Muscle layer of colon (tissue), 2 donors: Measurements from ENCODE around the gene TUNAR.

Source experiments
- H3K27ac ChIP-seq: one replicate; pipeline ENCODE4 v1.7.0; 2013; ENCODE audit warnings: low read depth, mild to moderate bottlenecking, low read length, moderate library complexity
- H3K27me3 ChIP-seq, 2 donors: one replicate each; pipeline ENCODE4 v1.7.0; 2013; ENCODE audit warnings: low read length in 2 of 2, mild to moderate bottlenecking in 2 of 2; ENCODE audit not compliant: insufficient read depth in 2 of 2, control insufficient read depth in 1 of 2
- H3K36me3 ChIP-seq: one replicate; pipeline ENCODE4 v1.7.0; 2013; ENCODE audit warnings: mild to moderate bottlenecking, low read length; ENCODE audit not compliant: insufficient read depth
- H3K4me1 ChIP-seq: one replicate; pipeline ENCODE4 v1.7.0; 2013; ENCODE audit warnings: mild to moderate bottlenecking, low read length; ENCODE audit not compliant: insufficient read depth
- H3K4me3 ChIP-seq, 2 donors: one replicate each; pipeline ENCODE4 v1.7.0; 2013; ENCODE audit warnings: low read length in 2 of 2, low read depth in 1 of 2, mild to moderate bottlenecking in 1 of 2, moderate library complexity in 1 of 2
- H3K9ac ChIP-seq: one replicate; pipeline ENCODE4 v1.7.0; 2013; ENCODE audit warnings: low read length
- H3K9me3 ChIP-seq: one replicate; pipeline ENCODE4 v1.7.0; 2013; ENCODE audit warnings: mild to moderate bottlenecking, low read length
- donor health status: abdominal sarcoma.
- donor health status: Adenocarcinoma of cecum.

Gene TUNAR

DNA sequence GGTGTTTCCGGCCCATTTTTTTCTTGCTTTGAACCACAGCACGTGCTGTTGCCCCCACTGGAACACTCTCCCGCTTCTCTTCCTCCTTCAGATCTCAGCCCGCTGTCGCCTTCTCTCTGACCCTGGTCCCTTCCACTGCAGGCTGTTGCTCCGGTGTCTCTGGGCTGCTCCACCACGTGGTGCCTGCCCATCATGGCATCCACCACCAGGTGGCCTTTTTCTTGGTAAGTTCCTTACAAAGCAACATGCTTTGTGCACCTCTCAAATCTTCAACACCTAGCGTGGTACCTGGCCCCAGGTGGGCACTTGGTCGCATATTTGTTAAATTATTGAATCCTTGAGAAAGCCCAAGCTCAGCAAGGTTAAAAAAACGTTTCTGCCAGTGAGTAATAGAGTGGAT lies 19.1 kb downstream of the TUNAR start:
- H3K27me3 ChIP-seq: no peaks in the 10 kb centered on the region
- no peaks in the 10 kb centered on the region for H3K36me3 ChIP-seq
- no peak overlapping the region for H3K9ac ChIP-seq
- H3K4me1 ChIP-seq: peaks cover 5% of the 10 kb centered on the region
- no peaks in the 10 kb centered on the region for H3K9me3 ChIP-seq
- H3K27ac ChIP-seq: no peak overlapping the region
- no peak overlapping the region for H3K4me3 ChIP-seq

DNA sequence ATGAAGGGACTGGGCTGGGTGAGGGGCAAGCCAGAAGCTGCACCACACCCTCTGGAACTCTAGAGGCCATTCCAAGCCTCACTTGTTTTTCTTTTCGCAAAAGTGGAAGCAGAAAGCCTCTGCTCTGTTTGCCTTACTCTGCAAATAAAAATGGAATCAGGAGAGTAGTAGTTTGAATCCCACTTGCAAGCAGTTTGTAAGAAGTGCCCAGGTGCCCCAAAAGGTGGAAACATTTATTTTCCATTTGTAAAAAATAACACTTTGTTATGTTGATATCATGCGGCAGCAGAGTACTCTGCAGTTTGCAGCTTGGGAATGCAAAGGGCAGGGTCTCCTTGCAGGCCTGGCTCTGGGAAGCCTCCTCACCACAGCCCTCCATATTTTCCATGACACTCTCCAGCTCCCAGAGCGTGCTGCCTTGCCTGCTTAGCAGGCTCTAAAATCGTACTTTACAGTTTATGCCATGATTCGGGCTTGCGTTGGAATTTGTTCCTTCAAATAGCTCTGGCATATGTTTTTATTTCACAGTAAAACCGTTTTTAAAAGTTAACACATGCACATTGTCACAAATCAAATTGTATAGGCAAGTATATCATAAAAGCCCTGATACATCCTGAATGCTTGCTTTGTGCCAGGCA lies 20.0 kb downstream of the TUNAR start:
- Histone ChIP-seq H3K4me1 (peaks cover 5% of the 10 kb centered on the region), H3K27me3 (no peaks in the 10 kb centered on the region), H3K9ac (no peak overlapping the region), H3K4me3 (no peak overlapping the region), H3K9me3 (no peaks in the 10 kb centered on the region), H3K27ac (no peak overlapping the region), H3K36me3 (no peaks in the 10 kb centered on the region)

DNA sequence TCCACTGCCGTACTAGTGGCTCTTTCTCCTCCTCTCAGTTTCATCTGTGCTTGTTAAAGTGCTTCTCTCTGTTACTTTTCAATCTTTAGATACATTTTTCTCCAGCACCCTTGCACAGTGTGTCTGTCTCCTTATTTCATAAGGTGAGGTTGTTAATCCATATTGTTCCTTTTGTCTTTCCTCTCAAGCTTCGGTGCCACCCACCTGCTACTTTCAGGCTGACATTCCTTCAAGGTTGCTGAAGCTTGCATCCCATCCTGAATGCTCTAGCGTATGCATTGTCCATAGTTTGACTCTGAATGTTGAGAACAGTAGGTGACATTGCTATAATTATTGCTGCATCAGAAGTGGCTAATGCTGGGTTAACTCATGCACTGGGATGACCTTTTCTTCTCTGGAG lies 20.6 kb downstream of the TUNAR start:
- Histone ChIP-seq H3K9me3 (no peaks in the 10 kb centered on the region), H3K36me3 (no peaks in the 10 kb centered on the region), H3K4me3 (no peak overlapping the region), H3K27ac (no peak overlapping the region), H3K27me3 (no peaks in the 10 kb centered on the region), H3K4me1 (peaks cover 5% of the 10 kb centered on the region), H3K9ac (no peak overlapping the region)

DNA sequence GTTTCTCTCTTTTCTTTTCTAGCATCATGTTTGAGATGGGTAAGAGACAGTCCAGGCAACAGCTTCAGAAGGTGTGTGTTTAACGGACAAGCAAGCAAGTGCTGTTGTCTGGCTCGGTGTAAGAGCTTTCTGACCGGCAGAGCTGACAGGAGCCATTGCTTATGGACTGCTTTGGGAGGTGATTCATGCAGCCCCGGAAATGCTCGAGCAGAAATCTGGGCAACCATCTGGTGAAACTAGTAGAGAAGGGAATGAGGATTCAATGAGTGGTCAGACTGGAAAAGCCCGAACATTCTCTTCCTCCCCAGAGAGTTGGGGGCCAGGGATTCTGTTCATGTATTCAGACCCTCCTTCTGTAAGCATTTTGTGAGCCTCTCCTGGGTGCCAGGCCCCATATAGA lies 24.4 kb downstream of the TUNAR start:
- Histone ChIP-seq H3K4me3 (no peak overlapping the region), H3K9me3 (no peaks in the 10 kb centered on the region), H3K36me3 (no peaks in the 10 kb centered on the region), H3K9ac (no peak overlapping the region), H3K27ac (no peak overlapping the region), H3K4me1 (peaks cover 5% of the 10 kb centered on the region), H3K27me3 (no peaks in the 10 kb centered on the region)

DNA sequence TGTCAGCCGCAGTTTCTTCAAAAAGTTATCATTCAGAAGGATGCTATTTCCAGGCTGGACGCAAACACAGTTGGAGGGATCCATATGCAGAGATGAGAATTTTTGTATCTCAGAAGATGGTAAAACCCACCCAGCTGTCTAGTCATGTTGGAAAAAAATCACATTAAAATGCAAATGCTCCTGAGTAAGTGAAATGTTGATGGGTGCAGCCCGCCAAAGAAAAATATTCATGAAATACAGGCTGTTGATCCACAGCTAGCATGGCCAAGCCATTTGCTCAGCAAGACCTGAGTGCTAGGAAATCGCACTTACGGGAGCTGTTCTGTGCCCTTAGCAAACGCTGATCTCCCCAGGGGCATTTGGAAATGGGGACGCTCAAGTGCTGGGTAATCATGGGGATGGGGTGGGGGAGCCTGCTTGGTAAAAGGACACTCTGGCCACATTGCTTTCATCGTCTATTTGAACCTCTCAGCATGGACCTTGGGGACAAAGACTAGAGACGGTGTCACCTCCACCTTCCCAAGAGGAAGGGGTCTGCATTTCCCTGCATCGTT lies 25.7 kb downstream of the TUNAR start:
- Histone ChIP-seq H3K4me1 (no peaks in the 10 kb centered on the region), H3K4me3 (no peak overlapping the region), H3K27me3 (no peaks in the 10 kb centered on the region), H3K36me3 (no peaks in the 10 kb centered on the region), H3K27ac (no peak overlapping the region), H3K9me3 (no peaks in the 10 kb centered on the region), H3K9ac (no peak overlapping the region)

DNA sequence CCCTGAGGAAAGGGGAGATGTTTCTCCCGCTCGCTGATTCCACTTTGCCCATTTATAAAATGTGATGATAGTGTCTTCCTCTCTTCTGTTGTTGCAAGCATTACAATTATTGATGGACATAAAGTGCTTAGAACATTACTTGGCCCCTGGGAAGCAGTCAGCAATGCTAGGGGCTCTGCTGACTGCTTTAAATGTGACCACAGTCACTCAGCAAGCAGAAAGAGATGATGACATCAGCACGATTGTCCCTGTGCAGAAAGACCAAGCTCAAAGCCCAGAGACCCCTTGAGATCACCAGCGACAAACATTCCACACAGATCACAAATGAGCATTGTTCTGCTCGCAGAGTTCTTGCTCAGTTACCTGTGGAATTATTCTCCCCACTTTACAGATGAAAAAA lies 26.5 kb downstream of the TUNAR start:
- no peaks in the 10 kb centered on the region for H3K27me3 ChIP-seq
- H3K9me3 ChIP-seq: no peaks in the 10 kb centered on the region

DNA sequence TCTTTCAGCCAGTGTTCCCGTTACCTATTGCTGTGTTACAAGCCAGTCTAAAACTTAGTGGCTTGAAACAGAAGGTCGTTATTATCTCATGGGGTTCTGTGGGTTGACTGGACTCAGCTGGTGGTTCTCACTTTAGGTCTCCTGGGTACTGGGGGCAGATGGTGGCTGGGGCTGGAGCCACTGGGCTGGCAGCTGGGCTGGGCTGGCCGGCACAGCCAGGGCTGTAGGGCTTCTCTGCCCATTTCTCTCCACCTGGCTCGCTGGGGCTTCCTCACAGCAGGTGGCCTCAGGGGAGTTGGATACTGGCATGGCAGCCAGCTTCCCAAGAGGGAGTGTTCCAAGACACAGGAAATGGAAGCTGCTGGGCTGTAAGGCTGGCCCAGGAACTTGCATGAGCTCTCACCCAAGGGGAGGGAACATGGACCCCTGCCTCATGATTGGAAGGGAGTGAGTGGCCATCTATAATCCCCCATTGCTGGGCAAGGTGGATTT lies 27.0 kb downstream of the TUNAR start:
- Histone ChIP-seq H3K27me3 (no peaks in the 10 kb centered on the region), H3K9me3 (no peaks in the 10 kb centered on the region), H3K4me1 (no peaks in the 10 kb centered on the region), H3K36me3 (no peaks in the 10 kb centered on the region), H3K9ac (no peak overlapping the region), H3K27ac (no peak overlapping the region), H3K4me3 (no peak overlapping the region)

More for the DNA sequence above, 26.5 kb downstream of the TUNAR start:
- no peak overlapping the region for H3K4me3 ChIP-seq
- H3K4me1 ChIP-seq: no peaks in the 10 kb centered on the region
- H3K36me3 ChIP-seq: no peaks in the 10 kb centered on the region
- no peak overlapping the region for H3K9ac ChIP-seq
- no peak overlapping the region for H3K27ac ChIP-seq

DNA sequence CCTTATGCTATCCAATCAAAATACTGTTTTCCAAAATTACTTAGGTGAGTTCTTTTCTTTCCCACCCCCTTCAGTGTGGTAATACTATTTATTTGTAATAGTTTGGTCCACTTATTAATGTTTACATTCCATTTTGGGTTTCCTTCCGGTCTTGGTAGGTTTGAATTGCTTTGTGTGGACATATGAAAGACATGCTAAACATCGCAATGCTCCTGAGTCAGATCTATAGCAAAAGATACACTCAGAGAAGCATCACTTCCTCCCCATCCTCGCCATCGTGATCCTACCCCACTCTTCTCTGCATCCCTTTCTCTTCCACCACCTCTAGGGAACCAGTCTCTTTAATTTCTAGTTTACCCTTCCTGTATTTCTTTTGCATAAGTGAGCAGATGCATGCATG lies 30.0 kb downstream of the TUNAR start:
- Histone ChIP-seq H3K27me3 (no peaks in the 10 kb centered on the region), H3K36me3 (no peaks in the 10 kb centered on the region), H3K9me3 (no peaks in the 10 kb centered on the region), H3K4me3 (no peak overlapping the region), H3K27ac (no peak overlapping the region), H3K9ac (no peak overlapping the region), H3K4me1 (no peaks in the 10 kb centered on the region)

DNA sequence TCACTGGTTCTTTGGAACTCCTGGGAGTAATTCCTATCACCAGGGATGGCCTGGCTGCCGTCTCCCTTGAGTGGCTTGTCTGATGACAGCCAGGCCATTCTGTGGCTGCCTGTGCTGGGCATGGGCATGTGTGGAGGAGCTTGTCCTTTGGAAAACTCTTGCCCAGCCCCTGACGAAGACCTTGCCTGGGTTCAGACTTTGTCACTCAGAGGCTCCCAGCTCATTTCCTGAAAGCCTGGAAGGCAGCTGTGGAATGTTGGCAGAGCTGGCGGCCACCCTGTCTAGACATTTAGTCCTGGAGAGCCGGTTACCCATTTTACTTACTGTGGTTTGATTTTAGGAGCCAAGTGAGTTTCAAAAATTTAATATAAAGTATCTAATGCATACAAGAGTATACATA lies 34.0 kb downstream of the TUNAR start:
- Histone ChIP-seq H3K9me3 (no peaks in the 10 kb centered on the region), H3K4me1 (no peaks in the 10 kb centered on the region), H3K27me3 (no peaks in the 10 kb centered on the region), H3K9ac (no peak overlapping the region), H3K4me3 (no peak overlapping the region), H3K27ac (no peak overlapping the region), H3K36me3 (no peaks in the 10 kb centered on the region)

DNA sequence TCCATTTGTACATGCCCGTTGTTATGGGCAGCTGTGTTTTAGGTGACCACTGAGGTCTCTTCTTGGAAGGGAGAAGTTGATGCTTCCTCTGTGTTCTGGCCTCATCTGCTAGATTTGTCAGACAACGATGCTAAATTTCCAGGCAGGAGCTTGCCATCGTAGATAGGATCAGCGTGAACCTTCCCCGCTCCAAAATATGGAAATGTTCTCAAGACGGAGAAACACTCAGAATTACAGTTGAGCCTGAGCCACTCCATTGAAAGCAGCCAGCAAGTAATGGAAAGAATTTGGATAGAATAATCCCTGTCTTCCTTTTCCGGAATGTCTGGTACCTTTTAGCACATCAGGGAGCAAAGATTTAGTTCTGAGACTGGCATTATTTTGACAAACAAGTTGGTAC lies 34.8 kb downstream of the TUNAR start:
- no peak overlapping the region for H3K27ac ChIP-seq
- H3K9me3 ChIP-seq: no peaks in the 10 kb centered on the region
- H3K36me3 ChIP-seq: no peaks in the 10 kb centered on the region
- H3K4me1 ChIP-seq: no peaks in the 10 kb centered on the region
- no peak overlapping the region for H3K9ac ChIP-seq
- H3K27me3 ChIP-seq: no peaks in the 10 kb centered on the region
- no peak overlapping the region for H3K4me3 ChIP-seq

DNA sequence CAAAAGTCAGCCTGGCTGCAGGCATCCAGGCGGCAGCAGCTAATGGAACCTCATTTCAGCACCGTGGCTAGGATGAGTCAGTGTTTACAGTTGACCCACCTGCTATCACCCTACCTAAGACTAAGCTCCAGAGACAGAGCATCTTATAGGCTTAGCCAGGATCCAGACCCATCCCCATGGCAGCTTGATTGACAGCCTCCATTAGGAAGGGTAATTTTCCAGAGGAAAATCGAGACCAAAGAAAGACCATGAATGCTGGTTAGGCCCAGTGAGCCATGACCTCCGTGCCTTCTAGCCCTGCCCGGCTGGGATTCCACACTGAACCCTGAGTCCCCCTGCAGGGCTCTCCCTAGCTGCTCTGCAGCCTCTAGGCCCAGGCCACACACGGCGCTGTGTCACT lies 38.7 kb downstream of the TUNAR start:
- no peaks in the 10 kb centered on the region for H3K36me3 ChIP-seq
- no peak overlapping the region for H3K9ac ChIP-seq
- H3K4me1 ChIP-seq: no peaks in the 10 kb centered on the region
- no peak overlapping the region for H3K4me3 ChIP-seq
- no peaks in the 10 kb centered on the region for H3K9me3 ChIP-seq
- H3K27ac ChIP-seq: no peak overlapping the region
- no peaks in the 10 kb centered on the region for H3K27me3 ChIP-seq

DNA sequence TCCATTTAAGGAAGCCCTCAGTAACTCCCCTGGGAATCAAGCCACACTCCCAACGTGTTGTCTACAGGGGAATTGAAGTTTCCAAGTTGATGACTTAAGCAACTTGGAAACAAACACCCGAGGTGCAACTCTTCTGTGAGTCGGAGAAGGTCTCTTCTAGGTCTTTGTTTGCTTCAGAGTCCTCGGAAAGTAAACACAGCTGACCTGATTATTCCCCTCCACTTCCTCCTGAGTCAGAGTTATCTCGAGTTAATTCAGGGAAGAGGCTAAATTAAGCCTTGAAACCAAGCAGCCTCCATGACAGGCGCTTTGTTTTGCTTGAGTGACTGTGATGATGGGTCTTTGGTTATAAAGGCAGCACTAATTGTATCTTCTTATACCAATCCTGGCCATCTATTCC lies 41.8 kb downstream of the TUNAR start:
- no peak overlapping the region for H3K27ac ChIP-seq
- H3K4me3 ChIP-seq: no peak overlapping the region
- no peaks in the 10 kb centered on the region for H3K4me1 ChIP-seq
- H3K9me3 ChIP-seq: no peaks in the 10 kb centered on the region
- no peaks in the 10 kb centered on the region for H3K36me3 ChIP-seq
- no peaks in the 10 kb centered on the region for H3K27me3 ChIP-seq
- H3K9ac ChIP-seq: no peak overlapping the region
